GM23338 (cell line): ENCODE measurements around the gene EMP2.

Experiments
- CREB1 ChIP-seq: fragments of 250-450 bp; sonication (Bioruptor Pico); IDR thresholded peaks from 2 replicates; pipeline ENCODE4 v1.5.0; 2020; ENCODE audit warnings: low read depth, mild to moderate bottlenecking, moderate library complexity
- EZH2 ChIP-seq: fragments of 200-600 bp; sonication (generic); IDR thresholded peaks from one replicate; pipeline ENCODE4 v1.8.0; 2017; ENCODE audit warnings: antibody characterized with exemption, mild to moderate bottlenecking, low read depth; ENCODE audit not compliant: unreplicated experiment
- EZH2phosphoT487 ChIP-seq: fragments of 200-600 bp; sonication (generic); IDR thresholded peaks from one replicate; pipeline ENCODE4 v1.8.1; 2018; ENCODE audit warnings: antibody characterized with exemption; ENCODE audit not compliant: unreplicated experiment
- JUNB ChIP-seq: IDR thresholded peaks from one replicate; pipeline ENCODE4 v1.6.1; 2016; ENCODE audit warnings: antibody characterized with exemption; ENCODE audit not compliant: unreplicated experiment
- NANOG ChIP-seq: IDR thresholded peaks from 2 replicates; pipeline ENCODE4 v1.6.1; 2016; ENCODE audit warnings: antibody characterized with exemption, borderline replicate concordance
- POLR2AphosphoS5 ChIP-seq: IDR thresholded peaks from 2 replicates; pipeline ENCODE4 v1.6.1; 2016; ENCODE audit warnings: antibody characterized with exemption, low read depth
- STAT1 ChIP-seq: IDR thresholded peaks from one replicate; pipeline ENCODE4 v1.6.1; 2016; ENCODE audit warnings: antibody characterized with exemption; ENCODE audit not compliant: unreplicated experiment
- ZNF114 ChIP-seq: fragments of 250-450 bp; sonication (Bioruptor Pico); IDR thresholded peaks from 2 replicates; pipeline ENCODE4 v1.5.0; 2020; ENCODE audit warnings: mild to moderate bottlenecking, moderate library complexity
- ZNF331 ChIP-seq: fragments of 250-450 bp; sonication (Bioruptor Pico); IDR thresholded peaks from 2 replicates; pipeline ENCODE4 v1.5.0; 2020; ENCODE audit warnings: low read depth, mild to moderate bottlenecking, moderate library complexity
- TF ChIP-seq, protein P1 (sequence below), 2 experiments: fragments of 200-600 bp in 1 of 2; sonication (generic) in 1 of 2; conservative IDR thresholded peaks; 2 replicates each; pipeline versions ENCODE4 v1.5.1 to v1.6.1; 2016 to 2017; ENCODE audit warnings: antibody characterized with exemption in 2 of 2, low read depth in 2 of 2, mild to moderate bottlenecking in 2 of 2, moderate library complexity in 1 of 2
- TF ChIP-seq, protein P2 (sequence below): IDR thresholded peaks from one replicate; pipeline ENCODE4 v1.6.1; 2018; ENCODE audit warnings: antibody characterized with exemption; ENCODE audit not compliant: unreplicated experiment
- TF ChIP-seq, protein P3 (sequence below): IDR thresholded peaks from 2 replicates; pipeline ENCODE4 v1.6.1; 2016; ENCODE audit warnings: antibody characterized with exemption
- TF ChIP-seq, protein P4 (sequence below): fragments of 250-450 bp; sonication (Bioruptor Pico); IDR thresholded peaks from 2 replicates; pipeline ENCODE4 v1.5.0; 2020; ENCODE audit warnings: mild to moderate bottlenecking, moderate library complexity

DNA sequence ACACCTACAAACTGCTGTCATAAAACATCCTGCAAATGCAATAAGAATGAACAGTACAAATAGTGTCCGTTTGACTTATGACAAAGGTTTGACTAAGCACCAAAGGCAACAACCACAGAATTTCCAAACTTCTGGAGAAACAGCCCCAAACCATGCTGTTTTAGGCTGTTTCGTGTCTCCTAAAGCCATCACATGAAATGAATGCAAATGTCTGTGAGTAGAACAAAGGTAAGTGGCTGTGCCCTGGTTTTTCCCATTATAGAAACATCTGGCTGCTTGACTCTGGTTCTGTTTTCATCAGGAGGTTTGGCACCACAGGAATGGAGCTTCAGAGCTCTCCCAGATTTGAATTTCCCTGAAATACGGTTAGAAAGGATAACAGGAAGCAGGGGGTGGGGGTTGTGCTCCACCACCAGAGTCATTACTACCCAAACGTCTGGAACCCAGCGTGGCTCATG, 4.6 kb upstream of the EMP2 start:
- TF ChIP-seq, protein P1, sequence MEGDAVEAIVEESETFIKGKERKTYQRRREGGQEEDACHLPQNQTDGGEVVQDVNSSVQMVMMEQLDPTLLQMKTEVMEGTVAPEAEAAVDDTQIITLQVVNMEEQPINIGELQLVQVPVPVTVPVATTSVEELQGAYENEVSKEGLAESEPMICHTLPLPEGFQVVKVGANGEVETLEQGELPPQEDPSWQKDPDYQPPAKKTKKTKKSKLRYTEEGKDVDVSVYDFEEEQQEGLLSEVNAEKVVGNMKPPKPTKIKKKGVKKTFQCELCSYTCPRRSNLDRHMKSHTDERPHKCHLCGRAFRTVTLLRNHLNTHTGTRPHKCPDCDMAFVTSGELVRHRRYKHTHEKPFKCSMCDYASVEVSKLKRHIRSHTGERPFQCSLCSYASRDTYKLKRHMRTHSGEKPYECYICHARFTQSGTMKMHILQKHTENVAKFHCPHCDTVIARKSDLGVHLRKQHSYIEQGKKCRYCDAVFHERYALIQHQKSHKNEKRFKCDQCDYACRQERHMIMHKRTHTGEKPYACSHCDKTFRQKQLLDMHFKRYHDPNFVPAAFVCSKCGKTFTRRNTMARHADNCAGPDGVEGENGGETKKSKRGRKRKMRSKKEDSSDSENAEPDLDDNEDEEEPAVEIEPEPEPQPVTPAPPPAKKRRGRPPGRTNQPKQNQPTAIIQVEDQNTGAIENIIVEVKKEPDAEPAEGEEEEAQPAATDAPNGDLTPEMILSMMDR (conservative IDR thresholded peaks at IDR 0.05; ENCODE audit: low read depth in 2 of 2) = no peak
- no peak for TF ChIP-seq EZH2phosphoT487
- TF ChIP-seq CREB1 (CRISPR knock-in tag) = no peak
- TF ChIP-seq, protein P2, sequence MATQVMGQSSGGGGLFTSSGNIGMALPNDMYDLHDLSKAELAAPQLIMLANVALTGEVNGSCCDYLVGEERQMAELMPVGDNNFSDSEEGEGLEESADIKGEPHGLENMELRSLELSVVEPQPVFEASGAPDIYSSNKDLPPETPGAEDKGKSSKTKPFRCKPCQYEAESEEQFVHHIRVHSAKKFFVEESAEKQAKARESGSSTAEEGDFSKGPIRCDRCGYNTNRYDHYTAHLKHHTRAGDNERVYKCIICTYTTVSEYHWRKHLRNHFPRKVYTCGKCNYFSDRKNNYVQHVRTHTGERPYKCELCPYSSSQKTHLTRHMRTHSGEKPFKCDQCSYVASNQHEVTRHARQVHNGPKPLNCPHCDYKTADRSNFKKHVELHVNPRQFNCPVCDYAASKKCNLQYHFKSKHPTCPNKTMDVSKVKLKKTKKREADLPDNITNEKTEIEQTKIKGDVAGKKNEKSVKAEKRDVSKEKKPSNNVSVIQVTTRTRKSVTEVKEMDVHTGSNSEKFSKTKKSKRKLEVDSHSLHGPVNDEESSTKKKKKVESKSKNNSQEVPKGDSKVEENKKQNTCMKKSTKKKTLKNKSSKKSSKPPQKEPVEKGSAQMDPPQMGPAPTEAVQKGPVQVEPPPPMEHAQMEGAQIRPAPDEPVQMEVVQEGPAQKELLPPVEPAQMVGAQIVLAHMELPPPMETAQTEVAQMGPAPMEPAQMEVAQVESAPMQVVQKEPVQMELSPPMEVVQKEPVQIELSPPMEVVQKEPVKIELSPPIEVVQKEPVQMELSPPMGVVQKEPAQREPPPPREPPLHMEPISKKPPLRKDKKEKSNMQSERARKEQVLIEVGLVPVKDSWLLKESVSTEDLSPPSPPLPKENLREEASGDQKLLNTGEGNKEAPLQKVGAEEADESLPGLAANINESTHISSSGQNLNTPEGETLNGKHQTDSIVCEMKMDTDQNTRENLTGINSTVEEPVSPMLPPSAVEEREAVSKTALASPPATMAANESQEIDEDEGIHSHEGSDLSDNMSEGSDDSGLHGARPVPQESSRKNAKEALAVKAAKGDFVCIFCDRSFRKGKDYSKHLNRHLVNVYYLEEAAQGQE = no peak
- TF ChIP-seq POLR2AphosphoS5 = no peak
- TF ChIP-seq EZH2 = no peak
- no peak for TF ChIP-seq ZNF331
- TF ChIP-seq ZNF114 = no peak
- TF ChIP-seq, protein P3, sequence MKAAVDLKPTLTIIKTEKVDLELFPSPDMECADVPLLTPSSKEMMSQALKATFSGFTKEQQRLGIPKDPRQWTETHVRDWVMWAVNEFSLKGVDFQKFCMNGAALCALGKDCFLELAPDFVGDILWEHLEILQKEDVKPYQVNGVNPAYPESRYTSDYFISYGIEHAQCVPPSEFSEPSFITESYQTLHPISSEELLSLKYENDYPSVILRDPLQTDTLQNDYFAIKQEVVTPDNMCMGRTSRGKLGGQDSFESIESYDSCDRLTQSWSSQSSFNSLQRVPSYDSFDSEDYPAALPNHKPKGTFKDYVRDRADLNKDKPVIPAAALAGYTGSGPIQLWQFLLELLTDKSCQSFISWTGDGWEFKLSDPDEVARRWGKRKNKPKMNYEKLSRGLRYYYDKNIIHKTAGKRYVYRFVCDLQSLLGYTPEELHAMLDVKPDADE = no peak
- TF ChIP-seq JUNB = no peak
- TF ChIP-seq, protein P4, sequence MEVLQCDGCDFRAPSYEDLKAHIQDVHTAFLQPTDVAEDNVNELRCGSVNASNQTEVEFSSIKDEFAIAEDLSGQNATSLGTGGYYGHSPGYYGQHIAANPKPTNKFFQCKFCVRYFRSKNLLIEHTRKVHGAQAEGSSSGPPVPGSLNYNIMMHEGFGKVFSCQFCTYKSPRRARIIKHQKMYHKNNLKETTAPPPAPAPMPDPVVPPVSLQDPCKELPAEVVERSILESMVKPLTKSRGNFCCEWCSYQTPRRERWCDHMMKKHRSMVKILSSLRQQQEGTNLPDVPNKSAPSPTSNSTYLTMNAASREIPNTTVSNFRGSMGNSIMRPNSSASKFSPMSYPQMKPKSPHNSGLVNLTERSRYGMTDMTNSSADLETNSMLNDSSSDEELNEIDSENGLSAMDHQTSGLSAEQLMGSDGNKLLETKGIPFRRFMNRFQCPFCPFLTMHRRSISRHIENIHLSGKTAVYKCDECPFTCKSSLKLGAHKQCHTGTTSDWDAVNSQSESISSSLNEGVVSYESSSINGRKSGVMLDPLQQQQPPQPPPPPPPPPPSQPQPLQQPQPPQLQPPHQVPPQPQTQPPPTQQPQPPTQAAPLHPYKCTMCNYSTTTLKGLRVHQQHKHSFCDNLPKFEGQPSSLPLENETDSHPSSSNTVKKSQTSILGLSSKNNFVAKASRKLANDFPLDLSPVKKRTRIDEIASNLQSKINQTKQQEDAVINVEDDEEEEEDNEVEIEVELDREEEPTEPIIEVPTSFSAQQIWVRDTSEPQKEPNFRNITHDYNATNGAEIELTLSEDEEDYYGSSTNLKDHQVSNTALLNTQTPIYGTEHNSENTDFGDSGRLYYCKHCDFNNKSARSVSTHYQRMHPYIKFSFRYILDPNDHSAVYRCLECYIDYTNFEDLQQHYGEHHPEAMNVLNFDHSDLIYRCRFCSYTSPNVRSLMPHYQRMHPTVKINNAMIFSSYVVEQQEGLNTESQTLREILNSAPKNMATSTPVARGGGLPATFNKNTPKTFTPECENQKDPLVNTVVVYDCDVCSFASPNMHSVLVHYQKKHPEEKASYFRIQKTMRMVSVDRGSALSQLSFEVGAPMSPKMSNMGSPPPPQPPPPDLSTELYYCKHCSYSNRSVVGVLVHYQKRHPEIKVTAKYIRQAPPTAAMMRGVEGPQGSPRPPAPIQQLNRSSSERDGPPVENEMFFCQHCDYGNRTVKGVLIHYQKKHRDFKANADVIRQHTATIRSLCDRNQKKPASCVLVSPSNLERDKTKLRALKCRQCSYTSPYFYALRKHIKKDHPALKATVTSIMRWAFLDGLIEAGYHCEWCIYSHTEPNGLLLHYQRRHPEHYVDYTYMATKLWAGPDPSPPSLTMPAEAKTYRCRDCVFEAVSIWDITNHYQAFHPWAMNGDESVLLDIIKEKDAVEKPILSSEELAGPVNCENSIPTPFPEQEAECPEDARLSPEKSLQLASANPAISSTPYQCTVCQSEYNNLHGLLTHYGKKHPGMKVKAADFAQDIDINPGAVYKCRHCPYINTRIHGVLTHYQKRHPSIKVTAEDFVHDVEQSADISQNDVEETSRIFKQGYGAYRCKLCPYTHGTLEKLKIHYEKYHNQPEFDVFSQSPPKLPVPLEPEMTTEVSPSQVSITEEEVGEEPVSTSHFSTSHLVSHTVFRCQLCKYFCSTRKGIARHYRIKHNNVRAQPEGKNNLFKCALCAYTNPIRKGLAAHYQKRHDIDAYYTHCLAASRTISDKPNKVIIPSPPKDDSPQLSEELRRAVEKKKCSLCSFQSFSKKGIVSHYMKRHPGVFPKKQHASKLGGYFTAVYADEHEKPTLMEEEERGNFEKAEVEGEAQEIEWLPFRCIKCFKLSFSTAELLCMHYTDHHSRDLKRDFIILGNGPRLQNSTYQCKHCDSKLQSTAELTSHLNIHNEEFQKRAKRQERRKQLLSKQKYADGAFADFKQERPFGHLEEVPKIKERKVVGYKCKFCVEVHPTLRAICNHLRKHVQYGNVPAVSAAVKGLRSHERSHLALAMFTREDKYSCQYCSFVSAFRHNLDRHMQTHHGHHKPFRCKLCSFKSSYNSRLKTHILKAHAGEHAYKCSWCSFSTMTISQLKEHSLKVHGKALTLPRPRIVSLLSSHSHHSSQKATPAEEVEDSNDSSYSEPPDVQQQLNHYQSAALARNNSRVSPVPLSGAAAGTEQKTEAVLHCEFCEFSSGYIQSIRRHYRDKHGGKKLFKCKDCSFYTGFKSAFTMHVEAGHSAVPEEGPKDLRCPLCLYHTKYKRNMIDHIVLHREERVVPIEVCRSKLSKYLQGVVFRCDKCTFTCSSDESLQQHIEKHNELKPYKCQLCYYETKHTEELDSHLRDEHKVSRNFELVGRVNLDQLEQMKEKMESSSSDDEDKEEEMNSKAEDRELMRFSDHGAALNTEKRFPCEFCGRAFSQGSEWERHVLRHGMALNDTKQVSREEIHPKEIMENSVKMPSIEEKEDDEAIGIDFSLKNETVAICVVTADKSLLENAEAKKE (CRISPR knock-in tag) = no peak
- TF ChIP-seq NANOG = no peak
- TF ChIP-seq STAT1 = no peak
